ENCODE results near the gene MCL1.
"Not testable (repeated sequence)": the region's sequence is repeated elsewhere in the genome, so short reads cannot be mapped to it uniquely, and the experiment has no call there.

Gene MCL1

GRCh38 chr1:150567717-150568593, 11.5 kb downstream of the MCL1 start:
- DNase-seq, result peak; percentile 66

GRCh38 chr1:150567341-150567716, 12.1 kb downstream of the MCL1 start:
- no peak for DNase-seq

GRCh38 chr1:150566589-150567340, 12.6 kb downstream of the MCL1 start:
- DNase-seq, result no peak

DNA sequence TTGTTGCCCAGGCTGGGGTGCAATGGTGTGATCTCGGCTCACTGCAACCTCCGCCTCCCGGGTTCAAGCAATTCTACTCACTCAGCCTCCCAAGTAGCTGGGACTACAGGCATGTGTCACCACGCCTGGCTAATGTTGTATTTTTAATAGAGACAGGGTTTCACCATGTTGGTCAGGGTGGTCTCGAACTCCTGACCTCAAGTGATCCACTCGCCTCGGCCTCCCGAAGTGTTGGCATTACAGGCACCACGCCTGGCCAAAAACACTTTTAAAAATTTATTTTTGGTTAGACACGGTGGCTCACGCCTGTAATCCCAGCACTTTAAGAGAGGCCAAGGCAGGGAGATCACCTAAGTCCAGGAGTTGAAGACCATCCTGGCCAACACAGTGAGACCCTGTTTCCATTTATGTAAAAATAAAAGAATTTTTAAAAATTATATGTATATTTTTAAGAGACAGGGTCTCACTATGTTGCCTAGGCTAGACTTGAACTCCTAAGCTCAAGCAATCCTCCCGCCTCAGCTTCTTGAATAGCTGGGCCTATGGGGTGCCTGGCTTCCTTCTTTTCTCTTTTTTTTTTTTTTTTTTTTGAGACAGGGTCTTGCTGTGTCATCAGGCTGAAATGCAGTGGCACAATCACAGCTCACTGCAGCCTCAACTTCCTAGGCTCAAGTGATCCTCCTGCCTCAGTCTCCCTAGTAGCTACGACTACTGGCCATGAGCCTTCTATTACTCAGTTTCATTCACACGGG, 14.0 kb downstream of the MCL1 start:
- DNase-seq, result not testable (repeated sequence)

DNA sequence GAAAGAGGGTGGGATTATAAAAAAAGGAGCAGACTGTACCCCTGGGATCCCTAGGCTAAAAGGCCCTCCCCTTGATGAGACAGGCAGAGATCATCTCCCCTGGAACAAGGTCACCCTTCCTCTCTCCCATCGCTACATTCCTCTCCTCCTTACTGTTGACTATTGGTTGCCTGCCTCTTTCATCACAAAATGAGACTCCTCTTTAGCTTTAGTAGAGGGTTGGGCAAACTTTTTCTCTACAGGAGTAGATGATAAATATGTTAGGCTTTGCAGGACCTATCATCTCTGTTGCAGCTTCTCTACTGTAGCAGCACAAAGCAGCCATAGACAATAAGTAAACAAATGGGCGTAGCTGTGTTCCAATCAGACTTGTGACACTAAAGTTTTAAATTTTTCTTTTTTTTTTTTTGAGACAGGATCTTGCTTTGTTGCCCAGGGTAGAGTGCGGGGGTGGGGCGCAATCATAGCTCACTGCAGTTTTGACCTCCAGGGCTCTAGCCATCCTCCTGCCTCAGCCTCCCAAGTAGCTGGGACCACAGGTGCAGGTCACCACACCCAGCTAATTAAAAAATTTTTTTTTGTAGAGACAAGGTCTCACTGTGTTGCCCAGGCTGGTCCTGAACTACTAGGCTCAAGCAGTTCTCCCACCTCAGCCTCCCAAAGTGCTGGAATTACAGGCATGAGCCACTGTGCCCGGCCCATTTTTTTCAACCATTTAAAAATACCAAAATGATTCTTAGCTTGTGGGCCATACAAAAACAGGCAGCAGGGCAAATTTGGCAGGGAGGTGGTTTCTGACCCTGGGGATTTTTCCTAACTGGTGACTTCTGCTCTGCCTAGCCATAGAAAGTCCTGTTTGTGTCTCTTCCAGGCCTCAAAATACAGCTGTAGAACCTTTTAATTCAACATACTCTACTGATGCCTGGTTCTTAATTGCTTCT, 15.1 kb downstream of the MCL1 start:
- no peak for DNase-seq

GRCh38 chr1:150563340-150564038, 15.9 kb downstream of the MCL1 start:
- DNase-seq, result no peak

GRCh38 chr1:150562446-150563339, 16.7 kb downstream of the MCL1 start:
- no peak for DNase-seq

GRCh38 chr1:150561974-150562445, 17.4 kb downstream of the MCL1 start:
- peak; percentile 48 for DNase-seq

DNA sequence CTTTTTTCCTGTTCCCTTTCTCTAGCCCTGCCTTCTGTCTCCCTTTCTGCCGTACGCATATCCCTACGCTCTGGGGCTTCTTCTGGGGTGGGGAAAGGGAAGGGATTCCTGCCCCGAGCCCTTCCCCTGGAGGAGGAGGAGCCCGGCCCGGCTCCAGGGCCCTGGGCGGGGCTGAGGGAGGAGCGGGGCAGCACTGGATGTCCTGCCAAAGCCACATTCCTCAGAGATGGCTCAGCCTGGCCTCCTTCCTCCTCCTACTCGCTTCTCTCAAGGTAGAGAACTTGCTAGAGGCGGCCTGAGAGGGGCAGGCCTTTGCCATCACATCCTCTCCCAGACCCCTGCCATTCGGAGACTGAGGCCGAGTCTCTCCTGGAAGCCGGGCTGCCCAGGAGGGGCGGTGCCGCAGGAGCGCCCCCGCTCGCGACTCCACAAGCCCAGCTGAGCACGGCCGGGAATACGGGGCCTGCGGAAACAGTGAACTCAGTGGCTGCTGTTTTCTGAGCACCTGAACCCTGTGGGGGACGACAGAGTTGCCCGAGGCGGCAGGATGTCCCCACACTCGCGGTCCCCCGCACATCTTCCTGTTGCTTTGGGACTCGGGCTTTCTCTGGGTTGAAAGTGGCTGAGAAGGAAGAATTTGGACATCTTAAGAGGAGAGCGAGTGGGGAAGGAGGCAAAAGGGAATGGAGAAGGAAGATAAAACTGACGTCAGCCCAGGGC, 18.0 kb downstream of the MCL1 start:
- DNase-seq, result peak; percentile 68

- peak; percentile 76 for DNase-seq
Observed at GRCh38 chr1:150560576-150561253, 18.7 kb downstream of the MCL1 start.

GRCh38 chr1:150560011-150560438, 19.4 kb downstream of the MCL1 start:
- peak; percentile 58 for DNase-seq

- no peak for DNase-seq
Observed at GRCh38 chr1:150559656-150560010, 19.8 kb downstream of the MCL1 start.

GRCh38 chr1:150558761-150559655, 20.4 kb downstream of the MCL1 start:
- DNase-seq, result no peak

GRCh38 chr1:150558303-150558704, 21.1 kb downstream of the MCL1 start:
- no peak for DNase-seq

GRCh38 chr1:150557813-150558212, 21.6 kb downstream of the MCL1 start:
- no peak for DNase-seq

- DNase-seq, result no peak
Observed at GRCh38 chr1:150557065-150557600, 22.3 kb downstream of the MCL1 start.

DNA sequence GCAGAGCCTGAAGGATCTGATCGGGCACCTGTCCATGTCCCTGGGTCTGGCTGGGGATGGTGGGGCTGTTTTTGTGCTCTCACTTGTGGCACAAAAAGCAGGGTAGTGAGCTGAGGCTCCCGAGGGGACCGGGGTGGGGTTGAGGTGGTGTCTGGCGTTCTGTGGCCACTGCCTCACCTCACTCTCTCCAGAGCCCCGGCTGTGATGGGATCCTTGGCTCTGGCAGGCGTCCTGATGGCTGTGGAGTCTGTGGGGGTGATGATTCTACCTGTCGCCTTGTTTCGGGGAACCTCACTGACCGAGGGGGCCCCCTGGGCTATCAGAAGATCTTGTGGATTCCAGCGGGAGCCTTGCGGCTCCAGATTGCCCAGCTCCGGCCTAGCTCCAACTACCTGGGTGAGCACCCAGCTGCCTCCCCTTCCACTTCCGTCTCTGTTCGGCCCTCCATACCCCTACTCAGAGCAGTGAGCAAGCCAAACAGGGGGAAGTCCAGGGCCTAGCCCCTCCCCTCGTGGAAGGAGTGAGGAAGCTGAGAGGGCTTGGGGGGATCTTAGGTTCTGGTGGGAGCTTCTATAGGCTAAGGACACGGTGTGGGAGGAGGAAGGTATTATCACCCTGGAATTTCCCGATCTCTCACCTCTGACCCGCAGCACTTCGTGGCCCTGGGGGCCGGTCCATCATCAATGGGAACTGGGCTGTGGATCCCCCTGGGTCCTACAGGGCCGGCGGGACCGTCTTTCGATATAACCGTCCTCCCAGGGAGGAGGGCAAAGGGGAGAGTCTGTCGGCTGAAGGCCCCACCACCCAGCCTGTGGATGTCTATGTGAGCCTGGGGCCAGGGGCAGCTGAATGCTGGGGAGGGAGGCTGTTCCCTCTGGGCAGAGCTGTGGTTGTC, 23.2 kb downstream of the MCL1 start:
- DNase-seq, result no peak
